H9 (cell line): ENCODE measurements around the gene CDK11A. TPM values are rescaled to one million over a fixed set of nuclear protein-coding genes. Genes with fewer than 3 reads are reported as not detected.
"Not testable (repeated sequence)": the region's sequence is repeated elsewhere in the genome, so short reads cannot be mapped to it uniquely, and the experiment has no call there.

ENCODE experiments used
- DNase-seq: peaks from one replicate; pipeline ENCODE4 v3.0.0-alpha.2; 2017
- H2AFZ ChIP-seq: one replicate; pipeline ENCODE4 v1.6.1; 2013; ENCODE audit warnings: mild to moderate bottlenecking, low read length, control low read depth, moderate library complexity
- H2AK5ac ChIP-seq: 2 replicates; pipeline ENCODE4 v1.6.1; 2013; ENCODE audit warnings: low read length, control low read depth, mixed read lengths; ENCODE audit not compliant: insufficient read length
- H2BK120ac ChIP-seq: one replicate; pipeline ENCODE4 v1.6.1; 2013; ENCODE audit warnings: low read depth, mild to moderate bottlenecking, low read length, control low read depth, inconsistent platforms; ENCODE audit not compliant: poor library complexity, severe bottlenecking
- H2BK12ac ChIP-seq: 2 replicates; pipeline ENCODE4 v1.6.1; 2013; ENCODE audit warnings: low read length, control low read depth, mixed read lengths, low read depth; ENCODE audit not compliant: insufficient read length
- H2BK15ac ChIP-seq: 2 replicates; pipeline ENCODE4 v1.6.1; 2013; ENCODE audit warnings: low read depth, low read length, control low read depth
- H2BK20ac ChIP-seq: one replicate; pipeline ENCODE4 v1.6.1; 2013; ENCODE audit warnings: low read depth, mild to moderate bottlenecking, low read length, control low read depth, inconsistent platforms; ENCODE audit not compliant: poor library complexity, severe bottlenecking
- H2BK5ac ChIP-seq: 2 replicates; pipeline ENCODE4 v1.6.1; 2013; ENCODE audit warnings: low read length, control low read depth, mixed read lengths; ENCODE audit not compliant: insufficient read length
- H3K14ac ChIP-seq: 2 replicates; pipeline ENCODE4 v1.6.1; 2013; ENCODE audit warnings: low read length, control low read depth; ENCODE audit not compliant: insufficient read depth
- H3K18ac ChIP-seq: 2 replicates; pipeline ENCODE4 v1.6.1; 2013; ENCODE audit warnings: low read depth, mild to moderate bottlenecking, mixed read lengths, low read length, control low read depth; ENCODE audit not compliant: insufficient read length
- H3K23ac ChIP-seq: 2 replicates; pipeline ENCODE4 v1.6.1; 2013; ENCODE audit warnings: low read length, control low read depth, mixed read lengths, low read depth; ENCODE audit not compliant: insufficient read length
- H3K23me2 ChIP-seq: 2 replicates; pipeline ENCODE4 v1.6.1; 2013; ENCODE audit warnings: low read depth, mild to moderate bottlenecking, mixed read lengths, low read length, control low read depth; ENCODE audit not compliant: insufficient read length, poor library complexity, severe bottlenecking
- H3K27ac ChIP-seq: 2 replicates; pipeline ENCODE4 v1.5.1; 2013; ENCODE audit warnings: low read length, control low read depth, mixed read lengths, low read depth; ENCODE audit not compliant: insufficient read length
- H3K27me3 ChIP-seq: 2 replicates; pipeline ENCODE4 v1.6.1; 2013; ENCODE audit warnings: low read length, control low read depth, inconsistent platforms; ENCODE audit not compliant: insufficient read depth
- H3K4ac ChIP-seq: 2 replicates; pipeline ENCODE4 v1.6.1; 2013; ENCODE audit warnings: low read depth, mild to moderate bottlenecking, control low read depth, inconsistent platforms, low read length, moderate library complexity
- H3K4me1 ChIP-seq: 2 replicates; pipeline ENCODE4 v1.6.1; 2013; ENCODE audit warnings: low read length, control low read depth, inconsistent platforms; ENCODE audit not compliant: insufficient read depth
- H3K4me2 ChIP-seq: 2 replicates; pipeline ENCODE4 v1.6.1; 2013; ENCODE audit warnings: low read length, control low read depth, mixed read lengths; ENCODE audit not compliant: insufficient read length, insufficient read depth
- H3K56ac ChIP-seq: 2 replicates; pipeline ENCODE4 v1.6.1; 2013; ENCODE audit warnings: low read depth, mild to moderate bottlenecking, mixed read lengths, low read length, control low read depth; ENCODE audit not compliant: insufficient read length
- H3K79me1 ChIP-seq: 2 replicates; pipeline ENCODE4 v1.6.1; 2013; ENCODE audit warnings: low read depth, mild to moderate bottlenecking, moderate library complexity, low read length, control low read depth, inconsistent platforms; ENCODE audit not compliant: insufficient read depth, poor library complexity, severe bottlenecking
- H3K79me2 ChIP-seq: 2 replicates; pipeline ENCODE4 v1.6.1; 2013; ENCODE audit warnings: low read length, control low read depth, inconsistent platforms; ENCODE audit not compliant: insufficient read depth
- H3K9ac ChIP-seq: 2 replicates; pipeline ENCODE4 v1.6.1; 2013; ENCODE audit warnings: low read length, control low read depth, mixed read lengths; ENCODE audit not compliant: insufficient read length; ENCODE audit errors: extremely low read depth
- H3K9me3 ChIP-seq: one replicate; pipeline ENCODE4 v1.6.1; 2013; ENCODE audit warnings: low read depth, low read length, inconsistent platforms; ENCODE audit not compliant: control insufficient read depth
- H3T11ph ChIP-seq: one replicate; pipeline ENCODE4 v1.6.1; 2013; ENCODE audit warnings: mild to moderate bottlenecking, low read length, control low read depth, inconsistent platforms
- H4K20me1 ChIP-seq: one replicate; pipeline ENCODE4 v1.6.1; 2013; ENCODE audit not compliant: control insufficient read depth, insufficient read length, insufficient read depth
- H4K5ac ChIP-seq: 2 replicates; pipeline ENCODE4 v1.6.1; 2013; ENCODE audit warnings: low read depth, mild to moderate bottlenecking, mixed read lengths, low read length, control low read depth; ENCODE audit not compliant: insufficient read length
- H4K8ac ChIP-seq: replicated peaks from 2 replicates; pipeline ENCODE4 v1.6.1; 2013; ENCODE audit warnings: low read length, control low read depth, mixed read lengths, low read depth; ENCODE audit not compliant: insufficient read length
- H4K91ac ChIP-seq: 2 replicates; pipeline ENCODE4 v1.6.1; 2013; ENCODE audit warnings: low read depth, mild to moderate bottlenecking, moderate library complexity, mixed read lengths, low read length, control low read depth; ENCODE audit not compliant: insufficient read length
- H3K27ac Mint-ChIP-seq, 3 experiments: 2 replicates in 2 of 3; 3 replicates in 1 of 3; pipeline ENCODE4 v1.8.0; 2020 to 2021; ENCODE audit warnings: mixed read lengths in 3 of 3, mild to moderate bottlenecking in 1 of 3, moderate library complexity in 1 of 3
- H3K27me3 Mint-ChIP-seq: 2 replicates; pipeline ENCODE4 v1.8.0; 2021; ENCODE audit warnings: low read depth, mild to moderate bottlenecking, moderate library complexity, mixed read lengths
- H3K36me3 Mint-ChIP-seq, 3 experiments: 2 replicates in 2 of 3; 3 replicates in 1 of 3; pipeline ENCODE4 v1.8.0; 2020 to 2021; ENCODE audit warnings: low read depth in 3 of 3, mixed read lengths in 3 of 3; ENCODE audit not compliant: insufficient read depth in 1 of 3
- H3K4me1 Mint-ChIP-seq, 2 experiments: 2 replicates each; pipeline ENCODE4 v1.8.0; 2020; ENCODE audit warnings: mixed read lengths in 2 of 2
- H3K4me3 Mint-ChIP-seq, 2 experiments: 2 replicates in 1 of 2; 3 replicates in 1 of 2; pipeline ENCODE4 v1.8.0; 2020 to 2021; ENCODE audit warnings: mild to moderate bottlenecking in 2 of 2, mixed read lengths in 2 of 2, moderate library complexity in 1 of 2
- H3K9me3 Mint-ChIP-seq, 2 experiments: 2 replicates in 1 of 2; 3 replicates in 1 of 2; pipeline ENCODE4 v1.8.0; 2020; ENCODE audit warnings: mild to moderate bottlenecking in 2 of 2, mixed read lengths in 2 of 2, moderate library complexity in 1 of 2
- WGBS: extraction: QIAGEN DNeasy Blood & Tissue Kit; methylation state at CpG from one replicate; pipeline ENCODE4 v1.1.7; 2013; ENCODE audit warnings: missing lambda C conversion rate, low lambda C conversion rate, mixed read lengths; ENCODE audit not compliant: insufficient read length; ENCODE audit errors: extremely low coverage; 5-methylcytosine and 5-hydroxymethylcytosine counted together
- total RNA-seq: library from RNA; stranded (reverse); gene quantifications from 2 replicates; pipeline ENCODE4 v1.2.1, GENCODE V29; 2021

The CDK11A gene
- total RNA-seq, 1 experiment from 2014 or later = 49.5 TPM

GRCh38 chr1:1689526-1689925, 34.6 kb downstream of the CDK11A start:
- not testable (repeated sequence) for H4K5ac ChIP-seq, H4K91ac ChIP-seq, H3T11ph ChIP-seq, H2BK20ac ChIP-seq, H3K14ac ChIP-seq, H4K20me1 ChIP-seq, H3K9me3 Mint-ChIP-seq, H4K8ac ChIP-seq, H2BK5ac ChIP-seq, H3K18ac ChIP-seq, H3K56ac ChIP-seq, DNase-seq, H2BK12ac ChIP-seq, H3K4ac ChIP-seq, H3K9me3 ChIP-seq, H3K23me2 ChIP-seq, H3K27ac ChIP-seq, H3K4me3 Mint-ChIP-seq, H3K27ac Mint-ChIP-seq, H2AK5ac ChIP-seq, H3K27me3 ChIP-seq, H2BK15ac ChIP-seq, H3K4me2 ChIP-seq, H3K4me1 ChIP-seq, H3K27me3 Mint-ChIP-seq, H2BK120ac ChIP-seq, H3K79me2 ChIP-seq, H3K36me3 Mint-ChIP-seq, H2AFZ ChIP-seq, H3K4me1 Mint-ChIP-seq, H3K23ac ChIP-seq, H3K9ac ChIP-seq, H3K79me1 ChIP-seq
- no CpG with 5 or more reads among the region's 7 CpGs for WGBS
